Thyroid gland (tissue), 4 donors: Measurements from ENCODE around the gene ABR. TPM values are rescaled to one million over a fixed set of nuclear protein-coding genes. Genes with fewer than 3 reads are reported as not detected.

ENCODE experiments used
- DNase-seq, 2 donors: peaks; one replicate each; pipeline ENCODE4 v3.0.0-alpha.2; 2019
- H3K27ac ChIP-seq, 3 donors: fragments of 200-600 bp; sonication (generic); 1 replicate in 2 of 3; 2 replicates in 1 of 3; pipeline ENCODE4 v1.5.1; 2016 to 2019; ENCODE audit warnings: mild to moderate bottlenecking in 1 of 3, moderate library complexity in 1 of 3
- H3K27me3 ChIP-seq: fragments of 200-600 bp; sonication (generic); one replicate; pipeline ENCODE4 v1.5.1; 2019
- H3K36me3 ChIP-seq, 2 donors: fragments of 200-600 bp; sonication (generic); one replicate each; pipeline ENCODE4 v1.5.1; 2016 to 2019
- H3K4me1 ChIP-seq, 2 donors: fragments of 200-600 bp; sonication (generic); one replicate each; pipeline ENCODE4 v1.5.1; 2017 to 2019
- H3K4me3 ChIP-seq, 3 donors: fragments of 200-600 bp; sonication (generic); replicated peaks in 1 of 3; 1 replicate in 2 of 3; 2 replicates in 1 of 3; pipeline ENCODE4 v1.5.1; 2016; ENCODE audit warnings: mild to moderate bottlenecking in 1 of 3
- H3K9me3 ChIP-seq: fragments of 200-600 bp; sonication (generic); one replicate; pipeline ENCODE4 v1.5.1; 2017
- CTCF ChIP-seq, 6 experiments: fragments of 200-600 bp in 3 of 6; fragments of 450-650 bp in 3 of 6; sonication (generic) in 3 of 6; IDR thresholded peaks; one replicate each; pipeline ENCODE4 v1.5.1; 2016 to 2019; ENCODE audit warnings: antibody characterized with exemption in 6 of 6, mild to moderate bottlenecking in 2 of 6, inconsistent platforms in 1 of 6, moderate library complexity in 1 of 6
- POLR2A ChIP-seq, 2 donors: fragments of 450-650 bp; IDR thresholded peaks; one replicate each; pipeline ENCODE4 v1.6.1; 2017; ENCODE audit warnings: antibody characterized with exemption in 2 of 2, mild to moderate bottlenecking in 2 of 2, moderate library complexity in 1 of 2
- WGBS, 2 donors: methylation state at CpG; one replicate each; pipeline ENCODE4 v1.1.5; 2017; 5-methylcytosine and 5-hydroxymethylcytosine counted together
- intact Hi-C: fragments of 100-400 bp; cut with DNase I; formaldehyde crosslinking; loops from one replicate; pipeline ENCODE4 v1.15.1; 2023
- total RNA-seq, 4 donors: library from RNA; depleted of rRNA; stranded (reverse); fragments of >200 nt; gene quantifications; one replicate each; pipeline ENCODE4 v1.2.3, GENCODE V29; 2016

ABR gene
- total RNA-seq, 4 donors from 2014 or later = 23.7 to 33.7 (median 31.5) TPM

GRCh38 chr17:1120596-1121441 lies 59.0 kb downstream of the ABR start:
- H3K36me3 ChIP-seq = no peaks in the 10 kb centered on the region
- H3K27me3 ChIP-seq = no peaks in the 10 kb centered on the region
- H3K27ac ChIP-seq = no peak overlapping the region
- intact Hi-C loops = loop anchor here (10.0 kb wide), 1 partner anchor 214 kb away; no protein-coding TSS in a partner anchor
- DNase-seq = no peak
- TF ChIP-seq CTCF (IDR thresholded peaks at IDR 0.05) = no peak
- TF ChIP-seq POLR2A (IDR thresholded peaks at IDR 0.05) = no peak
- no peaks in the 10 kb centered on the region for H3K9me3 ChIP-seq
- H3K4me3 ChIP-seq = no peak overlapping the region
- WGBS, 2 donors = 88 to 94% methylated on average over 10 to 12 of the region's 12 CpGs
- peaks cover 4 to 20% of the 10 kb centered on the region in 2 donors for H3K4me1 ChIP-seq

GRCh38 chr17:1119924-1120323 lies 59.9 kb downstream of the ABR start:
- peaks cover 8 to 29% of the 10 kb centered on the region in 2 donors for H3K4me1 ChIP-seq
- intact Hi-C loops = loop anchor here (10.0 kb wide), 1 partner anchor 215 kb away; no protein-coding TSS in a partner anchor
- no peaks in the 10 kb centered on the region for H3K9me3 ChIP-seq
- no peak for DNase-seq
- no peaks in the 10 kb centered on the region for H3K27me3 ChIP-seq
- no peak overlapping the region for H3K4me3 ChIP-seq
- H3K27ac ChIP-seq = no peak overlapping the region
- WGBS, 2 donors = 62 to 64% methylated on average over 8 of the region's 8 CpGs
- no peaks in the 10 kb centered on the region for H3K36me3 ChIP-seq
- TF ChIP-seq CTCF (IDR thresholded peaks at IDR 0.05) = no peak
- TF ChIP-seq POLR2A (IDR thresholded peaks at IDR 0.05) = no peak

DNA sequence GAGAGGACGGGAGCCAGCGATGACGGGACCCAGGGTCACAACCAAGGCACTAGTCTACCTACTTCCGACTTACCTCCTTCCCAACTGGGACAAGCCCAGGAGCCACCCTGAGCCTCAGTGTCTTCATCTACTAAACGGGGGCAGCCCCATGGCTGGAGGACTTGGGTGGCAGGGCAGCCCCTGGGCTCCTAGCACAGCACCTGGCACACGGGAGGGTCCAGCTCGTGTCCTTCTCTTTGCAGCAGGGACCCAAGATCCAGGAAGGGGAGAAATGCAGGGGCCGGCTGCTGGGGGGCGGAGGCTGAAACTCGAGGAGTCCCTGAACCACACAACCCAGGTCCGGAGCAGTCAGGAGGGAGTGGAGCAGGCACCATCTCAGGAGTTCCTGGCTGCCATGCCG lies 63.2 kb downstream of the ABR start:
- Histone ChIP-seq H3K4me3 (no peak overlapping the region), H3K4me1 (peaks cover 6 to 23% of the 10 kb centered on the region in 2 donors), H3K27ac (no peak overlapping the region), H3K27me3 (no peaks in the 10 kb centered on the region), H3K36me3 (no peaks in the 10 kb centered on the region), H3K9me3 (no peaks in the 10 kb centered on the region)
- TF ChIP-seq CTCF (IDR thresholded peaks at IDR 0.05) = no peak
- DNase-seq = no peak
- intact Hi-C loops = no loop called here
- WGBS, 2 donors = 71 to 76% methylated on average over 11 to 12 of the region's 12 CpGs

DNA sequence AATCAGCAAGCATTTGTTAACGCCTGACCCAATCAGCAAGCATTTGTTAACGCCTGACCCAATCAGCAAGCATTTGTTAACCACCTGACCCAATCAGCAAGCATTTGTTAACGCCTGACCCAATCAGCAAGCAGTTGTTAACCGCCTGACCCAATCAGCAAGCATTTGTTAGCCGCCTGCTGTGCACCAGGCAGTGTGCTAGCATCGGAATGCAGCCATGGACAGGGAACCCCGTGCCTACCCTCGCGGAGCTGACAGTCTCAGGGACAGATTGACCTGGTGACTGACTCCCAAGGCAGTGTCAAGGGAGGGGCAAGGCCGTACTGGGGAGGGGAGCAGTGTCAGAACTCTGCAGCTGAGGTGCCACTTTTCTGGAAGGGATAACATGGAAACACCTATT lies 66.9 kb downstream of the ABR start:
- TF ChIP-seq CTCF (IDR thresholded peaks at IDR 0.05) = no peak
- no peak for TF ChIP-seq POLR2A (IDR thresholded peaks at IDR 0.05)
- intact Hi-C loops = no loop called here
- peaks cover 16 to 52% of the 10 kb centered on the region in 2 donors for H3K4me1 ChIP-seq
- H3K9me3 ChIP-seq = no peaks in the 10 kb centered on the region
- H3K4me3 ChIP-seq = no peak overlapping the region
- DNase-seq = no peak
- H3K27ac ChIP-seq = no peak overlapping the region
- whole genome bisulfite sequencing, 2 donors = 90% methylated on average over 10 of the region's 10 CpGs
- no peaks in the 10 kb centered on the region for H3K36me3 ChIP-seq
- no peaks in the 10 kb centered on the region for H3K27me3 ChIP-seq
